Fibroblast of the aortic adventitia (primary cell): ENCODE measurements around the gene GRIP1. TPM values are rescaled to one million over a fixed set of nuclear protein-coding genes. Genes with fewer than 3 reads are reported as not detected.

ENCODE experiments used
- DNase-seq: peaks from one replicate; pipeline ENCODE4 v3.0.0-alpha.2; 2010; ENCODE audit warnings: low read depth
- H3K4me3 ChIP-seq: 2 replicates; pipeline ENCODE4 v1.5.1; 2011; ENCODE audit warnings: low read depth, mild to moderate bottlenecking, control low read depth, low read length, moderate library complexity
- CTCF ChIP-seq: IDR thresholded peaks from 2 replicates; pipeline ENCODE4 v1.5.1; 2011; ENCODE audit warnings: mild to moderate bottlenecking, low read length, control low read depth, inconsistent platforms; ENCODE audit not compliant: insufficient read depth
- total RNA-seq: library from RNA; depleted of rRNA; stranded (reverse); fragments of >200 nt; gene quantifications from 2 replicates; pipeline ENCODE4 v1.2.3, GENCODE V29; 2012; ENCODE audit warnings: low replicate concordance

Gene GRIP1
- total RNA-seq, 1 donor, result 0.90 TPM

DNA sequence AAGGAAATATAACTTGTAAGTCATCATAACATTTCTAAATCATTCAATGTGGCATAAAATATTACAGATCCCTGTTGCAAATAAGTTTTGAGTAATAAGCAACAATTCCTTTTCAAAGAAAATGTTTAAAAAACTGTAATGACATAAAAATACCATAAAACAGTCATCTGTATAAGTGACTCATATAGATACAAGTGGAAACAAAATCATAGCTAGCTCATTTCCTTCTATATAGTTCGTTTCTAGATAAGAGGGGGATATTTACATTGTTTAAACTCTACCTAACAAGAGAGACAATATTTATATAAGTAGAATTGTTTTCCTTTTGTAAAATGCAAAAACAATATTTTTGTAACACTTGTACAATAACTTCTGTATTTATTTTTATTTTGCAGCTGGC is 148.9 kb downstream of the GRIP1 start:
- no peak for DNase-seq
- no peak overlapping the region for H3K4me3 ChIP-seq
- TF ChIP-seq CTCF, result no peak

DNA sequence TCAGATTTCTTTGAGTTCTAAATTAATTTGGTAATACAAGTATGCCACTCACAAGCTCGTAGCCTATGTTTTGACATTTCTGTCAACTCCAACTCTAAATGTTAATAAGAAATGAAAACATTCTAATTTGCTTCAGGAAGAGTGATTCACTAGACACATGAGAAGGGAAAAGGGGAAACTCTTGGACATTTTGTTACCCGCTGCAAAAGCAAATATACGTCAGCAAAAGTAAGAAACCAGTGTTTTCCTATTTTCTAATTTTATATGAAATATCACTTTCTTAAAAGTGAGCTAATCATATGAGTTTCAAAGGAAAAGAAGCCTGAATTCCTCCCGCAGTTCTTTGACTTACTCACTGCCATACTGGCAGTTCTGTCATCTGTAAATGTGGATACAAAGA is 162.3 kb downstream of the GRIP1 start:
- DNase-seq, result no peak
- TF ChIP-seq CTCF, result no peak
- H3K4me3 ChIP-seq, result no peak overlapping the region

DNA sequence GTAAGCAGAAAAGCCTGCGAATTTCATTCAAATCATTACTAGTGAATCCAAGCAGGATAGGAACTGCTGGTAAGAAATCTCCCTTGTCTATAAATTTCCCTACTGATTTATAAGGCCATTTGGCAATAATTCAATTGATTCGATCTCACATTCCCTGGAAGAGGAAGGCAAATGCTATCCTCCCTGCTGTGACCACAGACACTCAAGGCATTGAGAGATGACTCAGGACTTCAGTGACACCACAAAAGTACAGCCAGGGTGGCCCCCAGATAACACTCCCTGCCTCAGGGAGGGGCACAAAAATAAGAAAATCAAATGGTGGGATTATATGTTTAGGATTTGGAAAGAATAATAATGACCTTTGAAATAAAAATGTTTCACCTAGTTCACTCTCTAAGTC is 162.7 kb downstream of the GRIP1 start:
- DNase-seq, result no peak
- H3K4me3 ChIP-seq, result no peak overlapping the region
- no peak for TF ChIP-seq CTCF

- DNase-seq, result peak; percentile 8
- H3K4me3 ChIP-seq, result no peak overlapping the region
- TF ChIP-seq CTCF, result no peak
Measured at GRCh38 chr12:66514581-66514980, 164.3 kb downstream of the GRIP1 start.

DNA sequence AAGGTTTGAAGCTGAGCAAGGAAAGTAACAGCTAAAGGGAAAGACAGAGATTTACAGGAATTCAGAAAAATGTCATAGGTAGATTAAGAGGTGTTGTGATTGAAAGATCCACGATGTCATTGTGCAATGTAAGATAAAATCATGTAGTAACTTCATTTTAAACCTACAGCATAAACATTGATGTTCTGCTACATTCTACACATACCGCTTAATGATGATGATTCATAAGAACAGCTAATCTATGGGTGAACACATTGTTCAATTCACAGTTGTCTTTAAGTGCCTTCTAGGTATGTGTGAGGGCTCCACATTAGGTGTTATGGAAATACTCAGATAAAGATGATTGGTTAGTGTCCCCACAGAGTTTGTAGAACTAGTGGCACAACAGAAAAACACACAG is 170.9 kb downstream of the GRIP1 start:
- no peak for TF ChIP-seq CTCF
- H3K4me3 ChIP-seq, result no peak overlapping the region
- no peak for DNase-seq

GRCh38 chr12:66503746-66504145 is 175.1 kb downstream of the GRIP1 start:
- no peak overlapping the region for H3K4me3 ChIP-seq
- TF ChIP-seq CTCF, result no peak
- no peak for DNase-seq

GRCh38 chr12:66502911-66503310 is 176.0 kb downstream of the GRIP1 start:
- no peak for TF ChIP-seq CTCF
- H3K4me3 ChIP-seq, result no peak overlapping the region
- DNase-seq, result no peak
